Measurements from ENCODE around the gene CLSTN2.
A peak's percentile ranks its signal among the peaks of the same experiment; 100 is the strongest.

CLSTN2 gene

GRCh38 chr3:139935866-139936817 is 1.2 kb downstream of the CLSTN2 start (continued):
- TF ChIP-seq GLIS1 (tag by site-specific recombination; IDR thresholded peaks at IDR 0.05) (peak; percentile 95), ZFHX2 (tag by site-specific recombination; conservative IDR thresholded peaks at IDR 0.05) (no peak), ZNF335 (tag by site-specific recombination; conservative IDR thresholded peaks at IDR 0.05) (0 out of 2 replicates have a peak, but pooled peaks have one; percentile 66), SALL2 (tag by site-specific recombination; IDR thresholded peaks at IDR 0.05; ENCODE audit: borderline replicate concordance) (no peak), SP7 (tag by site-specific recombination; IDR thresholded peaks at IDR 0.05) (no peak), ZBTB20 (tag by site-specific recombination; IDR thresholded peaks at IDR 0.05) (peak; percentile 49; the same call in 1 of the 2 replicates), ZFP3 (tag by site-specific recombination; IDR thresholded peaks at IDR 0.05; ENCODE audit: low read depth) (no peak)

- POLR2A ChIA-PET: no interaction called here
- CTCF ChIA-PET: interaction anchor here (0.6 to 3.0 kb wide), 18 partner anchors 10 to 1480 kb away, joined by 3 to 11 read pairs (median 3); no protein-coding TSS in a partner anchor
Observed at GRCh38 chr3:139937674-139938279, 2.8 kb downstream of the CLSTN2 start.

More at GRCh38 chr3:139937674-139938279, 2.8 kb downstream of the CLSTN2 start:
- Histone ChIP-seq H3K9me3 (ENCODE audit: control insufficient read depth, insufficient read depth, low read depth, low read length) (no peaks in the 10 kb centered on the region), H3K4me1 (ENCODE audit: control insufficient read depth, insufficient read depth, low read length) (no peaks in the 10 kb centered on the region), H3K36me3 (ENCODE audit: control insufficient read depth in 2 of 2, insufficient read depth in 1 of 2, low read length in 2 of 2) (no peaks in the 10 kb centered on the region), H3K27ac (ENCODE audit: extremely low read depth, low read depth, low read length) (no peak overlapping the region), H3K4me3 (ENCODE audit: low read depth, low read length) (no peak overlapping the region)
- TF ChIP-seq ZSCAN4 (tag by site-specific recombination; IDR thresholded peaks at IDR 0.05) (no peak), KLF7 (tag by site-specific recombination; IDR thresholded peaks at IDR 0.05; ENCODE audit: borderline replicate concordance) (no peak), ZNF701 (tag by site-specific recombination; IDR thresholded peaks at IDR 0.05) (no peak), ZNF362 (tag by site-specific recombination; IDR thresholded peaks at IDR 0.05) (peak; percentile 68; the same call in 1 of the 2 replicates), ZNF654 (tag by site-specific recombination; IDR thresholded peaks at IDR 0.05; ENCODE audit: low read depth) (peak; percentile 63), ZNF48 (tag by site-specific recombination; IDR thresholded peaks at IDR 0.05) (no peak), ZNF169 (tag by site-specific recombination; IDR thresholded peaks at IDR 0.05) (no peak), ZNF658 (tag by site-specific recombination; IDR thresholded peaks at IDR 0.05) (no peak), OSR2 (tag by site-specific recombination; IDR thresholded peaks at IDR 0.05) (no peak), ZNF2 (tag by site-specific recombination; IDR thresholded peaks at IDR 0.05) (no peak), ZNF624 (tag by site-specific recombination; IDR thresholded peaks at IDR 0.05) (no peak), MZF1 (tag by site-specific recombination; IDR thresholded peaks at IDR 0.05; ENCODE audit: borderline replicate concordance) (no peak), ZNF514 (tag by site-specific recombination; IDR thresholded peaks at IDR 0.05) (no peak), ZNF26 (tag by site-specific recombination; IDR thresholded peaks at IDR 0.05) (no peak), ZNF600 (tag by site-specific recombination; IDR thresholded peaks at IDR 0.05) (no peak), MYNN (tag by site-specific recombination; IDR thresholded peaks at IDR 0.05; ENCODE audit: borderline replicate concordance) (no peak)

Measured in HEK293 (cell line).